Measurements from ENCODE around the gene NRXN3.

The NRXN3 gene

GRCh38 chr14:78992867-78993266, 822.7 kb downstream of the NRXN3 start:
- in situ Hi-C loops (cut with MboI; ENCODE audit: low sequenced_read_pairs, unreplicated experiment), result no loop called here
- TF ChIP-seq, protein P1, sequence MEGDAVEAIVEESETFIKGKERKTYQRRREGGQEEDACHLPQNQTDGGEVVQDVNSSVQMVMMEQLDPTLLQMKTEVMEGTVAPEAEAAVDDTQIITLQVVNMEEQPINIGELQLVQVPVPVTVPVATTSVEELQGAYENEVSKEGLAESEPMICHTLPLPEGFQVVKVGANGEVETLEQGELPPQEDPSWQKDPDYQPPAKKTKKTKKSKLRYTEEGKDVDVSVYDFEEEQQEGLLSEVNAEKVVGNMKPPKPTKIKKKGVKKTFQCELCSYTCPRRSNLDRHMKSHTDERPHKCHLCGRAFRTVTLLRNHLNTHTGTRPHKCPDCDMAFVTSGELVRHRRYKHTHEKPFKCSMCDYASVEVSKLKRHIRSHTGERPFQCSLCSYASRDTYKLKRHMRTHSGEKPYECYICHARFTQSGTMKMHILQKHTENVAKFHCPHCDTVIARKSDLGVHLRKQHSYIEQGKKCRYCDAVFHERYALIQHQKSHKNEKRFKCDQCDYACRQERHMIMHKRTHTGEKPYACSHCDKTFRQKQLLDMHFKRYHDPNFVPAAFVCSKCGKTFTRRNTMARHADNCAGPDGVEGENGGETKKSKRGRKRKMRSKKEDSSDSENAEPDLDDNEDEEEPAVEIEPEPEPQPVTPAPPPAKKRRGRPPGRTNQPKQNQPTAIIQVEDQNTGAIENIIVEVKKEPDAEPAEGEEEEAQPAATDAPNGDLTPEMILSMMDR (IDR thresholded peaks at IDR 0.05; ENCODE audit: borderline replicate concordance, control extremely low read depth, extremely low read depth, insufficient read depth, missing control alignments), result no peak
- no peak for DNase-seq (ENCODE audit: low spot score)

DNA sequence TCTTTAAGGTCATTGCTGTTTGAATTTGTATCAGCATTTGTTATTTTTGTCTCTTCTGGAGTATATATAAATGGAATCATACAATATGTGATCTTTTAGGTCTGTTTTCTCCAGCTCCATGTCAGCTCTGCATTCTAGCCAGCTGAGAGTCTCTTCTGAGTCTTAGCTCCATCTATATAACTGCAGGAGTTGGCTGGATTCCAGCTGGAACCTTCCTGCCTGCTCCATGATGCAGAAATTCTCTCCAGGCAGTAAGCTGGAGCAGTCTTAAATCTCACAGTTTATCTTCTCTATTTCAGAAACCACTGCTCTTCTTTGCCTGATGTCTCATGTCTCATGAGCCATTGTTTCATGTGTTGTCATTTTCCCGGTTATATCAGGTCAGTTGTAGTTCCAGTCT, 827.6 kb downstream of the NRXN3 start:
- TF ChIP-seq, protein P1 (IDR thresholded peaks at IDR 0.05; ENCODE audit: borderline replicate concordance, control extremely low read depth, extremely low read depth, insufficient read depth, missing control alignments), result no peak
- DNase-seq (ENCODE audit: low spot score), result no peak
- in situ Hi-C loops (cut with MboI; ENCODE audit: low sequenced_read_pairs, unreplicated experiment), result no loop called here

DNA sequence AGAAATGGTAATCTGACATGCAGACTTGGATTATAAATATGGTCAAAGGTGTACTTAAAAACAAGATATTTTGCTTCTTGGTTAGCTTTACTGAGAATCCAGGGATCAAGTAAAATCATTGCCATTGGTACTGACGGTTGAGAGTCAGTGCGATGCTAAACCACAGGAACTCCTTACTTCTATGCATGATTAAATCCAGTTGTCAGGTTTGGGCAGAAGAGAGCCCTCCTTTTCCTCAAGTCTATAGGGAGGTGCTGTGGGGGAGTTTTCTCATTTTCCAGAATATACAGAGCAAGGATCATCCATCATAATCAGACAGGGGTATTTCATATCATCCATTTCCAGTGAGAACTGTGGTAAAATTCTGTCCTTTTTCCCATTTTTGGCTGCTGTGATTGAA, 839.1 kb downstream of the NRXN3 start:
- TF ChIP-seq, protein P1 (IDR thresholded peaks at IDR 0.05; ENCODE audit: borderline replicate concordance, control extremely low read depth, extremely low read depth, insufficient read depth, missing control alignments), result no peak
- in situ Hi-C loops (cut with MboI; ENCODE audit: low sequenced_read_pairs, unreplicated experiment), result no loop called here
- no peak for DNase-seq (ENCODE audit: low spot score)

- peak; percentile 24 for DNase-seq (ENCODE audit: low spot score)
- TF ChIP-seq, protein P1 (IDR thresholded peaks at IDR 0.05; ENCODE audit: borderline replicate concordance, control extremely low read depth, extremely low read depth, insufficient read depth, missing control alignments), result peak; percentile 35
- in situ Hi-C loops (cut with MboI; ENCODE audit: low sequenced_read_pairs, unreplicated experiment), result no loop called here
Observed at GRCh38 chr14:79011091-79011919, 841.1 kb downstream of the NRXN3 start.

GRCh38 chr14:79011920-79012204, 841.7 kb downstream of the NRXN3 start:
- in situ Hi-C loops (cut with MboI; ENCODE audit: low sequenced_read_pairs, unreplicated experiment), result no loop called here
- no peak for DNase-seq (ENCODE audit: low spot score)
- TF ChIP-seq, protein P1 (IDR thresholded peaks at IDR 0.05; ENCODE audit: borderline replicate concordance, control extremely low read depth, extremely low read depth, insufficient read depth, missing control alignments), result no peak

DNA sequence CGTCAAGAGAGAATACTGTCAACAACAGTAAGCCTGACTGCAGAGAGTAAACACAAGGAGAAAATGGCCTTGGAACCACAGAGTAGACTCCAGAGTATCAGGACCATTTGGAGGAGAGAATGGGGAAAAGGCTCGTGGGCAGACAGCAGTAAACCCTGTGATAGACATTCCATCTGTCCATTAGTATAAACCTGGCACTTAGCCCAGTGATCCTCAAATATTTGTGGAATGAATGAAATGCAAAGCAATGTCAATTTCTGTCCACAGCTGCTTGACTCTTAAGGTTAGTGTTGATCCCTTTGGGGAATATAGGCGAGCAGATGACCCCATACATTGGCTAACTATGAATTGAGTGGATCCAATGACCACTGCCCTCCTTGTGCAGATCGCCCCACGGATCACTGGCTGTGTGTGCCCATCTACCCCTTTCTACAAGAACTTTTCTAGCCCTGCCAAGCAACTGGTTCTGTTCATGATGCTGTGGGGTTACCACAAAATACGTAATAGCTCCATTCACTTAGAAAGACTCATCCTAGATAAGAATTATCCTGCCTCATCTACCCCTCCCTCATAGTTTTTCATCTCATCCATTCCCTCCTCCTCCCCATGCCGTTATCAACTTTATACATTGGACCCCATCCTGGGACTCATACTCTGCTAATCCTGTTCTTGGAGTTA, 846.8 kb downstream of the NRXN3 start:
- DNase-seq (ENCODE audit: low spot score), result no peak
- in situ Hi-C loops (cut with MboI; ENCODE audit: low sequenced_read_pairs, unreplicated experiment), result no loop called here

More for the DNA sequence above, 846.8 kb downstream of the NRXN3 start:
- TF ChIP-seq, protein P1 (IDR thresholded peaks at IDR 0.05; ENCODE audit: borderline replicate concordance, control extremely low read depth, extremely low read depth, insufficient read depth, missing control alignments), result no peak
